Spleen (tissue), 7 donors: ENCODE data around the gene TRIAP1.

ENCODE experiments used
- CTCF ChIP-seq, 11 experiments: fragments of 200-600 bp in 7 of 11; fragments of 450-650 bp in 4 of 11; sonication (generic) in 4 of 11; IDR thresholded peaks in 8 of 11; conservative IDR thresholded peaks in 3 of 11; 1 replicate in 7 of 11; 2 replicates in 4 of 11; pipeline versions ENCODE4 v1.4.0 to v1.8.0; 2016 to 2021; ENCODE audit warnings: antibody characterized with exemption in 11 of 11, inconsistent platforms in 4 of 11, mild to moderate bottlenecking in 1 of 11
- POLR2AphosphoS5 ChIP-seq, 3 donors: sonication (generic); formaldehyde crosslinking; IDR thresholded peaks; one replicate each; pipeline ENCODE4 v1.5.1; 2017; ENCODE audit warnings: antibody characterized with exemption in 3 of 3
- donor health status: DM: no; HTN: no; CAD: no; lungs with moderate emphysema.
- donor health status: DM: no; HTN: no; CAD: no.
- donor health status: DM: no; HTN: no; CAD: no.

GRCh38 chr12:120470150-120470784 is 24.1 kb upstream of the TRIAP1 start:
- TF ChIP-seq CTCF (IDR thresholded peaks at IDR 0.05 in 8 of 11, conservative IDR thresholded peaks at IDR 0.05 in 3 of 11): no peak
- TF ChIP-seq POLR2AphosphoS5 (IDR thresholded peaks at IDR 0.05): no peak
